Psoas muscle (tissue), 8 donors: Measurements from ENCODE around the gene DPP3. TPM values are rescaled to one million over a fixed set of nuclear protein-coding genes. Genes with fewer than 3 reads are reported as not detected.

Source experiments
- ATAC-seq, 4 donors: fragments of 200-7000 bp; cut with Tn5 transposase; one replicate each; pipeline ENCODE4 v1.9.1; 2020; ENCODE audit warnings: moderate library complexity in 3 of 4, mild to moderate bottlenecking in 2 of 4
- DNase-seq, 2 donors: peaks; one replicate each; pipeline ENCODE4 v3.0.0-alpha.2; 2020
- H3K27ac ChIP-seq: fragments of 200-600 bp; one replicate; pipeline ENCODE4 v1.8.0; 2022
- H3K27me3 ChIP-seq, 3 donors: fragments of 200-600 bp in 1 of 3; one replicate each; pipeline versions ENCODE4 v1.6.1 to v1.8.0; 2013 to 2022; ENCODE audit warnings: low read length in 2 of 3, mild to moderate bottlenecking in 2 of 3, moderate library complexity in 1 of 3; ENCODE audit not compliant: insufficient read depth in 3 of 3
- H3K36me3 ChIP-seq, 2 donors: fragments of 200-600 bp in 1 of 2; one replicate each; pipeline versions ENCODE4 v1.6.1 to v1.8.0; 2013 to 2022; ENCODE audit warnings: low read depth in 1 of 2, mild to moderate bottlenecking in 1 of 2, moderate library complexity in 1 of 2; ENCODE audit not compliant: insufficient read depth in 1 of 2
- H3K4me1 ChIP-seq: fragments of 200-600 bp; one replicate; pipeline ENCODE4 v1.8.0; 2022
- H3K4me3 ChIP-seq: fragments of 200-600 bp; one replicate; pipeline ENCODE4 v1.8.0; 2022; ENCODE audit warnings: mild to moderate bottlenecking
- H3K9me3 ChIP-seq: fragments of 200-600 bp; one replicate; pipeline ENCODE4 v1.8.0; 2022
- WGBS, 3 donors: extraction: QIAGEN DNeasy Blood & Tissue Kit; methylation state at CpG; one replicate each; pipeline versions ENCODE4 v1.1.6 to v1.1.7; 2013; 5-methylcytosine and 5-hydroxymethylcytosine counted together
- intact Hi-C, 2 donors: fragments of 100-400 bp; cut with DNase I; formaldehyde crosslinking; loops; one replicate each; pipeline versions ENCODE4 v1.11.0 to v1.14.2; 2022
- polyA plus RNA-seq, 3 donors: library from polyadenylated mRNA; stranded (reverse); fragments of 200-250 nt; gene quantifications; one replicate each; pipeline ENCODE4 v1.2.3, GENCODE V29; 2013
- total RNA-seq, 4 donors: library from RNA; stranded (reverse); fragmentation: NEBNext Ultra II Directional in 2 of 4; extraction: Animal tissue kit (Norgen Biotek cat#: 25700) in 2 of 4; gene quantifications; one replicate each; pipeline versions ENCODE4 v1.2.1 to v1.2.4, GENCODE V29; 2021 to 2023
- TF ChIP-seq, protein P1 (sequence below): fragments of 200-600 bp; IDR thresholded peaks from one replicate; pipeline ENCODE4 v1.8.0; 2022; ENCODE audit warnings: antibody characterized with exemption
- donor health status: healthy with polysubstance abuse.
- donor health status: DM: no; HTN: no; CAD: no; lungs with moderate emphysema.
- donor health status: Bipolar disorder and iron deficiency.
- donor health status: healthy.
- donor health status: DM: yes; HTN: yes; CAD: no.
- donor health status: DM: no; HTN: no; CAD: no.
- donor health status: DM: no; HTN: no; CAD: no.
- donor health status: DM: yes; HTN: yes; CAD: no.

Gene DPP3
- total and polyA plus RNA-seq, 7 donors, result 24.0 to 58.7 (median 33.3) TPM

DNA sequence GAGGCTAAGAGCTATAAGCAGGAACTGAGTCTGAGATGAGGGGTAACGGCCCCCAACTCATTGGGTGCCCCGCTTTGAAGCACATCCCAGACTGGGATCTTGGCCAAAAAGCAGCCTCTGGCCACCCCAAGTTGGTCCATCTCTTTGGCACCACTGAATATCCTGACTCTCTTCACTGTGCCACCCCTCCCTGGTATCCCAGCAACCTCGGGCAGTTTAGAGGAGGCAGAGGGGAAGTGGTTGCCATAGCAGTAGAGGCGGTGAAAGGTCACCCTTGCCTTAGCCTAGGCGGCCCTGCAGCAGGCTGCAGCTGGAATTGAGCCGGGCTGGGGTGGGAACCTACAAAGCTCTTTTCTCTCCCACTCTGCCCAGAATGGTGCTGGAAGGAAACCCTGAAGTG, 12.5 kb upstream of the DPP3 start:
- DNase-seq, result peak in 1 of 2 donors; percentile 60
- Histone ChIP-seq H3K27ac (no peak overlapping the region), H3K4me1 (peaks cover 3% of the 10 kb centered on the region), H3K27me3 (peaks cover 0 to 3% (median 0%) of the 10 kb centered on the region in 3 donors), H3K36me3 (peaks cover 0 to 37% of the 10 kb centered on the region in 2 donors), H3K9me3 (no peaks in the 10 kb centered on the region), H3K4me3 (peak overlapping the region; percentile 77)
- 55 to 64% (median 59%) methylated on average over 6 of the region's 6 CpGs for WGBS, 3 donors
- ATAC-seq, result no peak
- TF ChIP-seq, protein P1, sequence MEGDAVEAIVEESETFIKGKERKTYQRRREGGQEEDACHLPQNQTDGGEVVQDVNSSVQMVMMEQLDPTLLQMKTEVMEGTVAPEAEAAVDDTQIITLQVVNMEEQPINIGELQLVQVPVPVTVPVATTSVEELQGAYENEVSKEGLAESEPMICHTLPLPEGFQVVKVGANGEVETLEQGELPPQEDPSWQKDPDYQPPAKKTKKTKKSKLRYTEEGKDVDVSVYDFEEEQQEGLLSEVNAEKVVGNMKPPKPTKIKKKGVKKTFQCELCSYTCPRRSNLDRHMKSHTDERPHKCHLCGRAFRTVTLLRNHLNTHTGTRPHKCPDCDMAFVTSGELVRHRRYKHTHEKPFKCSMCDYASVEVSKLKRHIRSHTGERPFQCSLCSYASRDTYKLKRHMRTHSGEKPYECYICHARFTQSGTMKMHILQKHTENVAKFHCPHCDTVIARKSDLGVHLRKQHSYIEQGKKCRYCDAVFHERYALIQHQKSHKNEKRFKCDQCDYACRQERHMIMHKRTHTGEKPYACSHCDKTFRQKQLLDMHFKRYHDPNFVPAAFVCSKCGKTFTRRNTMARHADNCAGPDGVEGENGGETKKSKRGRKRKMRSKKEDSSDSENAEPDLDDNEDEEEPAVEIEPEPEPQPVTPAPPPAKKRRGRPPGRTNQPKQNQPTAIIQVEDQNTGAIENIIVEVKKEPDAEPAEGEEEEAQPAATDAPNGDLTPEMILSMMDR, result no peak
- intact Hi-C loops, result no loop called here

DNA sequence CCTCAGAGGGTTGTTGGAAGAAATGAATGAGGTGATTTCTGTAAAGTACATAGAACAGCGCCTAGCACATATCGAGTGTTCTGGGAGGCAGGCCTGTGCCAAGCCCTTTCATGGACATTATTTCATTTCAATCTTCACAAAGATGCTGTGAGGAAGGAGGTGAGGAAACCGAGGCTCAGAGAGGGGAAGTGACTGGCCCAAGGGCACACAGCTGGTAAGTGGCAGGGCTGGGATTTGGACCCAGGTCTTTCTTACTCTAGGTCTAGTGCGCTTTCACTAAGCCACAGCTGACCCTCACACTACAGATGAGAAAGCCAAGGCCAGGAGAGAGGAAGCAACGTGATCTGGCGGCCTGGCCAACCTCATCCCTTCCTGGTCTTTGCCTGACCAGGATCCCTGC, 11.5 kb upstream of the DPP3 start:
- H3K27me3 ChIP-seq, result peaks cover 0 to 3% (median 0%) of the 10 kb centered on the region in 3 donors
- DNase-seq (no peak), ATAC-seq (no peak)
- intact Hi-C loops, result no loop called here
- peaks cover 3% of the 10 kb centered on the region for H3K4me1 ChIP-seq
- TF ChIP-seq, protein P1, result no peak
- 66 to 84% (median 84%) methylated on average over 6 of the region's 6 CpGs for WGBS, 3 donors
- H3K9me3 ChIP-seq, result no peaks in the 10 kb centered on the region
- no peak overlapping the region for H3K27ac ChIP-seq
- peaks cover 0 to 46% of the 10 kb centered on the region in 2 donors for H3K36me3 ChIP-seq
- H3K4me3 ChIP-seq, result no peak overlapping the region

DNA sequence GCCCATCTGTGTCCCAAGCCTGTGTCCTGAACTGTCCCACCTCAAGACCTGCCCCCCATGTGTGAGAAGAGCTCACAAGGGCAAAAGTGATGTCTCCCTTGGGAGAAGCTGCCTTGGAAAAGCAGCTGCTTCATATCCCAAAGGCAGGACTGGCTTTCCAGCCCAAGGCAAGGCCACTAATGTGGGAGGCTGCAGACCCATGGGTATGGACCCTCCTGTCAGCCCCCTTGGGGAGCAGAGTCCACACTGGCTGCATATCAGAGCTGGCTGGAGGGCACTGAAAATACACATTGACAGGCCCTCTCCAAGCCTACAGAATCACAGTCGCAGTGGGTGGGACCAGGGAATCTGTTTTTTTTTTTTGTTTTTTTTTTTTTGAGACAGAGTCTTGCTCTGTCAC, 10.8 kb upstream of the DPP3 start:
- no peaks in the 10 kb centered on the region for H3K9me3 ChIP-seq
- ATAC-seq (no peak), DNase-seq (no peak)
- H3K4me1 ChIP-seq, result peaks cover 3% of the 10 kb centered on the region
- H3K4me3 ChIP-seq, result no peak overlapping the region
- H3K36me3 ChIP-seq, result peaks cover 0 to 53% of the 10 kb centered on the region in 2 donors
- 73 to 100% (median 78%) methylated on average over 1 of the region's 1 CpG for WGBS, 3 donors
- H3K27me3 ChIP-seq, result peaks cover 0 to 3% (median 0%) of the 10 kb centered on the region in 3 donors
- no peak overlapping the region for H3K27ac ChIP-seq
- TF ChIP-seq, protein P1, result no peak
- intact Hi-C loops, result no loop called here

DNA sequence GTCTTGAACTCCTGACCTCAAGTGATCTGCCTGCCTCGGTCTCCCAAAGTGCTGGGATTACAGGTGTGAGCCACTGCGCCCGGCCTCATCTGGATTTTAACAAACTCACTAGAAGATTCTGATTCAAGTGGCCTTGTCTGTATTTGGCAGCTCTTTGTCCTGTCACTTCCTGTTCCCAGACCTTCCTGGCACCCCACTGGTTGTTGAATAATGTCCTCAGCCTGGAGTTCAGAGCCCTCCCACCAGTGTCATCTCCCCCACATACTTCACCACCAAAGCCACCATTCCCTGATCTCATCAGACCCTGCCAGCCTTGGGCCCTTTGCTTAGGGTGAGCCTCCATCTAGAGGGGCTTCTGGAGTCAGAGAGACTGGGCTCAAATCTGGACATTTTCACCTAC, 10.2 kb upstream of the DPP3 start:
- WGBS, 3 donors, result 86 to 92% (median 90%) methylated on average over 3 of the region's 3 CpGs
- Histone ChIP-seq H3K9me3 (no peaks in the 10 kb centered on the region), H3K27ac (no peak overlapping the region), H3K4me1 (peaks cover 3% of the 10 kb centered on the region), H3K27me3 (peaks cover 0 to 3% (median 0%) of the 10 kb centered on the region in 3 donors), H3K4me3 (no peak overlapping the region), H3K36me3 (peaks cover 0 to 59% of the 10 kb centered on the region in 2 donors)
- ATAC-seq, result no peak
- TF ChIP-seq, protein P1, result no peak
- DNase-seq, result no peak
- intact Hi-C loops, result no loop called here

DNA sequence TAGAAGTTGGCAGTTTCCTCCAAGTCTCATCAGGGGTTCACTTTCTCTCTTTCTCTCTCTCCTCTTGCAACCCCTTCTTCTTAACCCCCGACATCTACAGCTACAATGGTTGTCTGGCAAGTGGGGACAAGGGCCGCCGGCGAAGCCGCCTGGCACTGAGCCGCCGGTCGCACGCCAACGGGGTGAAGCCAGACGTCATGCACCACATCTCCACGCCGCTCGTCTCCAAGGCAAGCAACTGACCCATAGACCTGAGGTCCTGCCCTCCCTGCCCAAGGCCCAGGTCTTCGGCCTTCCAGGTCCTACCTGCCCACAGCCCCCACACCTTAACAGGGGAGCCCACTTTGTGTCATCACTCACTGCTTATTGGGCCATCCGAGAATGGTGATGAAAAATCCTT, 9.1 kb upstream of the DPP3 start:
- H3K4me3 ChIP-seq, result no peak overlapping the region
- no peaks in the 10 kb centered on the region for H3K9me3 ChIP-seq
- peaks cover 0 to 3% (median 0%) of the 10 kb centered on the region in 3 donors for H3K27me3 ChIP-seq
- H3K4me1 ChIP-seq, result no peaks in the 10 kb centered on the region
- ATAC-seq, result no peak
- H3K36me3 ChIP-seq, result peaks cover 2 to 70% of the 10 kb centered on the region in 2 donors
- intact Hi-C loops, result no loop called here
- DNase-seq, result no peak
- H3K27ac ChIP-seq, result no peak overlapping the region
- TF ChIP-seq, protein P1, result no peak
- WGBS, 3 donors, result 90 to 92% (median 91%) methylated on average over 16 of the region's 16 CpGs
